K562 (cell line): Measurements from ENCODE around the gene PLEKHA7. TPM values are rescaled to one million over a fixed set of nuclear protein-coding genes. Genes with fewer than 3 reads are reported as not detected.

Source experiments
- ATAC-seq: fragments of 200-7000 bp; cut with Tn5 transposase; 3 replicates; pipeline ENCODE4 v1.9.1; 2020; ENCODE audit warnings: moderate library complexity
- BruUV-seq: library from RNA; stranded (reverse); fragments of 400-500 nt; replicated peaks from 2 replicates; lab custom pipeline; 2021; lab: Mats Ljungman, UMichigan
- CTCF ChIA-PET: fragments of 300-600 bp; formaldehyde crosslinking; extraction: SDS; loops from one replicate; lab custom pipeline; 2021; ENCODE audit warnings: low intra/inter-chr PET ratio; lab: Yijun Ruan, JAX
- POLR2A ChIA-PET: fragments of 300-600, 350-650 bp; sonication (Branson Sonifier 250); formaldehyde crosslinking; extraction: SDS; loops from one replicate; lab custom pipeline; 2021; ENCODE audit warnings: antibody characterized with exemption, inconsistent platforms; lab: Yijun Ruan, JAX
- DNase-seq, 4 experiments: peaks; one replicate each; pipeline versions ENCODE4 v3.0.0 to v3.0.0-alpha.2; 2011 to 2018; ENCODE audit warnings: low spot score in 3 of 4, mixed read lengths in 3 of 4; ENCODE audit errors: extremely low read depth in 1 of 4
- FAIRE-seq: peaks from 2 replicates; lab custom pipeline; 2011; peaks lifted over from hg19 to GRCh38; lab: Jason Lieb, UNC
- H2AFZ ChIP-seq: 2 replicates; pipeline ENCODE4 v1.6.0; 2011; ENCODE audit warnings: low read depth, low read length, control low read depth, inconsistent platforms
- H3K27ac ChIP-seq: fragments of 200-600 bp; 3 replicates; pipeline ENCODE4 v1.8.0; 2011; ENCODE audit warnings: low read depth, mild to moderate bottlenecking, control low read depth, inconsistent platforms, low read length, moderate library complexity, mixed read lengths; ENCODE audit errors: extremely low read depth
- H3K27me3 ChIP-seq, 2 experiments: fragments of 300-600 bp in 1 of 2; 2 replicates in 1 of 2; 3 replicates in 1 of 2; pipeline versions ENCODE4 v1.6.0 to v1.8.0; 2011; ENCODE audit warnings: inconsistent platforms in 2 of 2, low read length in 2 of 2, mild to moderate bottlenecking in 1 of 2, mixed read lengths in 1 of 2, moderate library complexity in 1 of 2; ENCODE audit not compliant: control insufficient read depth in 2 of 2, insufficient read depth in 2 of 2
- H3K36me3 ChIP-seq: fragments of 300-600 bp; 3 replicates; pipeline ENCODE4 v1.8.0; 2011; ENCODE audit warnings: mild to moderate bottlenecking, low read length, inconsistent platforms; ENCODE audit not compliant: control insufficient read depth, insufficient read depth
- H3K4me1 ChIP-seq, 2 experiments: fragments of 200-600 bp in 1 of 2; replicated peaks in 1 of 2; 2 replicates in 1 of 2; 3 replicates in 1 of 2; pipeline versions ENCODE4 v1.5.1 to v1.8.0; 2011; ENCODE audit warnings: inconsistent platforms in 2 of 2, low read length in 2 of 2, mild to moderate bottlenecking in 1 of 2, mixed read lengths in 1 of 2, moderate library complexity in 1 of 2; ENCODE audit not compliant: control insufficient read depth in 2 of 2, insufficient read depth in 2 of 2
- H3K4me2 ChIP-seq: 2 replicates; pipeline ENCODE4 v1.6.1; 2011; ENCODE audit warnings: low read length, control low read depth, inconsistent platforms, mixed read lengths; ENCODE audit not compliant: insufficient read depth
- H3K4me3 ChIP-seq: fragments of 200-600 bp; sonication (generic), shearing (Covaris generic); 2 replicates; pipeline ENCODE4 v1.5.1; 2016; ENCODE audit warnings: control low read depth, inconsistent platforms
- H3K79me2 ChIP-seq: fragments of 200-600 bp; 3 replicates; pipeline ENCODE4 v1.8.0; 2011; ENCODE audit warnings: low read length, inconsistent platforms; ENCODE audit not compliant: control insufficient read depth, insufficient read depth
- H3K9ac ChIP-seq, 2 experiments: 2 replicates each; pipeline versions ENCODE4 v1.6.0 to v1.6.1; 2011; ENCODE audit warnings: low read depth in 2 of 2, low read length in 2 of 2, control low read depth in 1 of 2, inconsistent platforms in 1 of 2, mild to moderate bottlenecking in 1 of 2, mixed read lengths in 1 of 2; ENCODE audit not compliant: insufficient read depth in 1 of 2
- H3K9me1 ChIP-seq: one replicate; pipeline ENCODE4 v1.6.0; 2011; ENCODE audit warnings: inconsistent platforms, mild to moderate bottlenecking, low read length, moderate library complexity; ENCODE audit not compliant: control insufficient read depth, insufficient read depth
- H3K9me3 ChIP-seq: replicated peaks from 2 replicates; pipeline ENCODE4 v1.5.1; 2011; ENCODE audit warnings: low read depth, low read length, inconsistent platforms; ENCODE audit not compliant: control insufficient read depth, insufficient read depth
- H4K20me1 ChIP-seq: replicated peaks from 2 replicates; pipeline ENCODE4 v1.6.1; 2011; ENCODE audit warnings: low read length, inconsistent platforms, mixed read lengths; ENCODE audit not compliant: control insufficient read depth, insufficient read depth
- CREM ChIP-seq: IDR thresholded peaks from 2 replicates; pipeline ENCODE4 v1.6.1; 2014; ENCODE audit warnings: antibody characterized with exemption, low read depth
- DDX20 ChIP-seq: fragments of 450-650 bp; IDR thresholded peaks from 2 replicates; pipeline ENCODE4 v1.6.1; 2016; ENCODE audit warnings: missing genetic modification characterization, low read depth, mild to moderate bottlenecking, missing compliant biosample characterization, moderate library complexity
- MAFF ChIP-seq: IDR thresholded peaks from 2 replicates; pipeline ENCODE4 v1.6.1; 2012; ENCODE audit warnings: low read length, improper control_type of control experiment
- WGBS: fragments of 100-300 bp; shearing (Covaris generic); methylation state at CpG from one replicate; pipeline ENCODE4 v1.1.6; 2016; ENCODE audit warnings: low coverage, mixed read lengths; ENCODE audit not compliant: insufficient coverage; ENCODE audit errors: missing lambda C conversion rate; 5-methylcytosine and 5-hydroxymethylcytosine counted together
- in situ Hi-C: fragments of 300-500 bp; cut with MboI; formaldehyde crosslinking; loops from 4 replicates; pipeline ENCODE4 v1.15.0; 2018; ENCODE audit warnings: inconsistent platforms, mixed read lengths
- intact Hi-C: fragments of 100-400 bp; cut with micrococcal nuclease; formaldehyde crosslinking; loops from 2 replicates; pipeline ENCODE4 v1.14.2; 2022
- polyA plus RNA-seq, 8 experiments: library from polyadenylated mRNA; depleted of rRNA in 4 of 8; stranded (reverse) in 5 of 8; unstranded in 3 of 8; fragments of >200 nt; fragmentation: Nextera tagmentation in 2 of 8; fragmentation: Illumina TruSeq in 1 of 8; extraction: Ambion mirVana in 2 of 8; extraction: Trizol in 1 of 8; gene quantifications; 2 replicates each; pipeline versions ENCODE4 v1.2.1 to v1.2.3, GENCODE V29; 2011 to 2014; ENCODE audit warnings: inconsistent platforms in 1 of 8, missing spikeins in 1 of 8
- total RNA-seq, 7 experiments: library from RNA; depleted of rRNA in 6 of 7; stranded (reverse); fragments of >200 nt in 6 of 7; fragmentation: Illumina TruSeq in 2 of 7; extraction: Trizol in 2 of 7; gene quantifications; 2 replicates each; pipeline versions ENCODE4 v1.2.1 to v1.2.3, GENCODE V29; 2011 to 2021; ENCODE audit warnings: low replicate concordance in 1 of 7
- TF ChIP-seq, protein P1 (sequence below): sonication (generic); IDR thresholded peaks from 2 replicates; pipeline ENCODE4 v1.6.1; 2016

The PLEKHA7 gene
- total and polyA plus RNA-seq, 9 of the 15 experiments (the other 6 are each of a cell fraction or from before 2014, with no cell fraction given) = 0.06 to 0.77 (median 0.20) TPM; not detected in 1

DNA sequence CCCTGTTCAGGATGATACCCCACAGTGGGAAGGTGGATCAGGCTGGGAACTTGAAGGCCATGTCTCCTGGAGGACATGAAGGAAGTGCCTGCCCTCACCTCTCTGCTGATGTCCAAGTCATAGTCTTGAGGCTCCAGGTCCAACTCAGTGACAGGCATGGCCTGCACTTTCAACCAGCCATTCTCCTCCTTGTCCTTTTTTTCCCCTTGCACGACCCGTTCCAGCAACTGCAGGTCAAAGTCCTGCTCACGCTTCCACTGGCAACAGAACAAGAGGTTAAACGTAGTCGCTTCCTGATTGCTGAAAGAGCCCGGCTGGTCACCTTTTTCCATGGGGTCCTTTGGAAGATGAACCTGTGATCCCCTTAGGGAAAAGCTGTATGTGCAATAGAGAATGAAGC is 228.1 kb downstream of the PLEKHA7 start:
- no peak overlapping the region for H3K27ac ChIP-seq
- peaks cover 11% of the 10 kb centered on the region; the same call in 1 of the 2 replicates for H4K20me1 ChIP-seq
- H3K9ac ChIP-seq = no peak overlapping the region
- no peaks in the 10 kb centered on the region for H3K36me3 ChIP-seq
- CTCF ChIA-PET = interaction anchor here (1.5 kb wide), 1 partner anchor 97 kb away, joined by 5 read pairs; no protein-coding TSS in a partner anchor
- no peak overlapping the region for H3K4me3 ChIP-seq
- no peak for FAIRE-seq
- H3K4me2 ChIP-seq = no peak overlapping the region
- POLR2A ChIA-PET = interaction anchor here (1.0 kb wide), 1 partner anchor 292 kb away, joined by 5 read pairs; the partner anchor contains the start of gene RPS13
- peaks cover 8 to 35% of the 10 kb centered on the region in 2 experiments; a peak in 4 of 5 replicates for H3K27me3 ChIP-seq
- no peak for DNase-seq
- BruUV-seq = no TSS peak
- peaks cover 0 to 6% of the 10 kb centered on the region in 2 experiments; a peak in 1 of 5 replicates for H3K4me1 ChIP-seq
- intact Hi-C loops = loop anchor here (5.0 kb wide), 1 partner anchor 36 kb away; no protein-coding TSS in a partner anchor
- 5% methylated on average over 6 of the region's 6 CpGs for WGBS
- H3K9me1 ChIP-seq = peaks cover 4% of the 10 kb centered on the region
- no peak overlapping the region for H2AFZ ChIP-seq
- H3K9me3 ChIP-seq = no peaks in the 10 kb centered on the region
- H3K79me2 ChIP-seq = no peaks in the 10 kb centered on the region
- in situ Hi-C loops = loop anchor here (10.0 kb wide), 1 partner anchor 279 kb away; no protein-coding TSS in a partner anchor
- ATAC-seq = no peak
- no peak for TF ChIP-seq CREM
- TF ChIP-seq MAFF = no peak
- TF ChIP-seq, protein P1, sequence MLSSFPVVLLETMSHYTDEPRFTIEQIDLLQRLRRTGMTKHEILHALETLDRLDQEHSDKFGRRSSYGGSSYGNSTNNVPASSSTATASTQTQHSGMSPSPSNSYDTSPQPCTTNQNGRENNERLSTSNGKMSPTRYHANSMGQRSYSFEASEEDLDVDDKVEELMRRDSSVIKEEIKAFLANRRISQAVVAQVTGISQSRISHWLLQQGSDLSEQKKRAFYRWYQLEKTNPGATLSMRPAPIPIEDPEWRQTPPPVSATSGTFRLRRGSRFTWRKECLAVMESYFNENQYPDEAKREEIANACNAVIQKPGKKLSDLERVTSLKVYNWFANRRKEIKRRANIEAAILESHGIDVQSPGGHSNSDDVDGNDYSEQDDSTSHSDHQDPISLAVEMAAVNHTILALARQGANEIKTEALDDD = no peak
- TF ChIP-seq DDX20 (tag) = no peak
- TF ChIP-seq, all 486 proteins: peak for 0
